SJCRH30 (cell line): ENCODE measurements around the gene DNAJC18. TPM values are rescaled to one million over a fixed set of nuclear protein-coding genes. Genes with fewer than 3 reads are reported as not detected.

Experiments used
- DNase-seq, 2 experiments: peaks; one replicate each; pipeline ENCODE4 v3.0.0-alpha.2; 2015 to 2020
- H3K27ac ChIP-seq: fragments of 250-450 bp; sonication (Bioruptor Pico); 2 replicates; pipeline ENCODE4 v1.5.1; 2020; ENCODE audit warnings: mild to moderate bottlenecking, moderate library complexity
- H3K27me3 ChIP-seq: fragments of 250-450 bp; sonication (Bioruptor Pico); 2 replicates; pipeline ENCODE4 v1.5.1; 2020; ENCODE audit warnings: mild to moderate bottlenecking, moderate library complexity
- H3K36me3 ChIP-seq: fragments of 250-450 bp; sonication (Bioruptor Pico); 2 replicates; pipeline ENCODE4 v1.5.1; 2020; ENCODE audit warnings: mild to moderate bottlenecking, moderate library complexity
- H3K4me1 ChIP-seq: fragments of 250-450 bp; sonication (Bioruptor Pico); 2 replicates; pipeline ENCODE4 v1.5.1; 2020; ENCODE audit warnings: mild to moderate bottlenecking, moderate library complexity
- H3K4me3 ChIP-seq: fragments of 250-450 bp; sonication (Bioruptor Pico); 2 replicates; pipeline ENCODE4 v1.5.1; 2020; ENCODE audit warnings: mild to moderate bottlenecking, moderate library complexity
- H3K9me3 ChIP-seq: fragments of 250-450 bp; sonication (Bioruptor Pico); replicated peaks from 2 replicates; pipeline ENCODE4 v1.5.1; 2020; ENCODE audit warnings: mild to moderate bottlenecking, moderate library complexity
- total RNA-seq: library from RNA; depleted of rRNA; stranded (reverse); fragments of >200 nt; shearing (Covaris generic); gene quantifications from 2 replicates; pipeline ENCODE4 v1.2.3, GENCODE V29; 2014

DNAJC18 gene
- total RNA-seq, 1 experiment from 2014 or later: 19.8 TPM

- Histone ChIP-seq H3K27me3 (no peaks in the 10 kb centered on the region), H3K4me1 (no peaks in the 10 kb centered on the region; the same call in 1 of the 2 replicates), H3K9me3 (no peaks in the 10 kb centered on the region), H3K4me3 (no peak overlapping the region), H3K27ac (no peak overlapping the region), H3K36me3 (no peaks in the 10 kb centered on the region)
- DNase-seq: no peak
These were observed 54.0 kb downstream of the DNAJC18 start for GRCh38 chr5:139385061-139386049.

- H3K36me3 ChIP-seq: no peaks in the 10 kb centered on the region
- H3K27ac ChIP-seq: no peak overlapping the region
These were observed 54.7 kb downstream of the DNAJC18 start for GRCh38 chr5:139384591-139385051.

GRCh38 chr5:139383993-139384590 lies 55.2 kb downstream of the DNAJC18 start:
- no peaks in the 10 kb centered on the region for H3K36me3 ChIP-seq
- no peak overlapping the region for H3K4me3 ChIP-seq
- no peak for DNase-seq
- no peaks in the 10 kb centered on the region; the same call in 1 of the 2 replicates for H3K4me1 ChIP-seq
- H3K9me3 ChIP-seq: no peaks in the 10 kb centered on the region
- H3K27ac ChIP-seq: no peak overlapping the region
- no peaks in the 10 kb centered on the region for H3K27me3 ChIP-seq

More at GRCh38 chr5:139384591-139385051, 54.7 kb downstream of the DNAJC18 start:
- Histone ChIP-seq H3K27me3 (no peaks in the 10 kb centered on the region), H3K9me3 (no peaks in the 10 kb centered on the region), H3K4me3 (no peak overlapping the region), H3K4me1 (no peaks in the 10 kb centered on the region; the same call in 1 of the 2 replicates)
- DNase-seq: no peak

- H3K9me3 ChIP-seq: no peaks in the 10 kb centered on the region
- H3K27me3 ChIP-seq: no peaks in the 10 kb centered on the region
- H3K4me1 ChIP-seq: no peaks in the 10 kb centered on the region; the same call in 1 of the 2 replicates
- DNase-seq: no peak
- no peak within 1 kb of the TSS for H3K27ac ChIP-seq
- no peaks in the 10 kb centered on the region for H3K36me3 ChIP-seq
- no peak within 1 kb of the TSS for H3K4me3 ChIP-seq
These were observed 55.9 kb downstream of the DNAJC18 start, which contains the start of gene SLC23A1 for GRCh38 chr5:139383275-139383992. TSS of gene SLC23A1 (minus strand) at chr5:139383297. CDS start at chr5:139383253, 44 bp downstream.

DNA sequence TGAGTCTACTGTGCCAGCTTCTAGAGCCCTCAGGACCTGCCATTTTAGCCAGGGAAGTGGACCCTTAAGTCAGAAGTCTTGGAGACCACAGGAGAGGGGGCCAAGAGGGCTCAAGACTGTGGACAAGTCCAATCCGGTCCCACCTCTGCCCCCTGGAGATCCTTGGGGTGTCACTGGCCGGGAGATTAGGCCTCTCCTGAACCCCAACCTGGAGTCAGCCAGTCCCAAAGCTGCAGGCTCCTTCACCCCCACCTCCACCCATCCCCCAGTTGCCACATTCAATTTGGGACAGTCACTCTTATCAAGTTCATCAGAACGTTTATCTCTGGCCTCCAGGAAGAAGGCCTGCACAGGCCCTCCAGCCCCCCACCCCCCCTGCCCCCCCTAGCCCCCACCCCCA lies 56.5 kb downstream of the DNAJC18 start:
- no peak overlapping the region for H3K27ac ChIP-seq
- no peaks in the 10 kb centered on the region for H3K4me1 ChIP-seq
- H3K4me3 ChIP-seq: no peak overlapping the region
- H3K9me3 ChIP-seq: no peaks in the 10 kb centered on the region
- no peaks in the 10 kb centered on the region for H3K36me3 ChIP-seq
- no peaks in the 10 kb centered on the region for H3K27me3 ChIP-seq
- DNase-seq: no peak

DNA sequence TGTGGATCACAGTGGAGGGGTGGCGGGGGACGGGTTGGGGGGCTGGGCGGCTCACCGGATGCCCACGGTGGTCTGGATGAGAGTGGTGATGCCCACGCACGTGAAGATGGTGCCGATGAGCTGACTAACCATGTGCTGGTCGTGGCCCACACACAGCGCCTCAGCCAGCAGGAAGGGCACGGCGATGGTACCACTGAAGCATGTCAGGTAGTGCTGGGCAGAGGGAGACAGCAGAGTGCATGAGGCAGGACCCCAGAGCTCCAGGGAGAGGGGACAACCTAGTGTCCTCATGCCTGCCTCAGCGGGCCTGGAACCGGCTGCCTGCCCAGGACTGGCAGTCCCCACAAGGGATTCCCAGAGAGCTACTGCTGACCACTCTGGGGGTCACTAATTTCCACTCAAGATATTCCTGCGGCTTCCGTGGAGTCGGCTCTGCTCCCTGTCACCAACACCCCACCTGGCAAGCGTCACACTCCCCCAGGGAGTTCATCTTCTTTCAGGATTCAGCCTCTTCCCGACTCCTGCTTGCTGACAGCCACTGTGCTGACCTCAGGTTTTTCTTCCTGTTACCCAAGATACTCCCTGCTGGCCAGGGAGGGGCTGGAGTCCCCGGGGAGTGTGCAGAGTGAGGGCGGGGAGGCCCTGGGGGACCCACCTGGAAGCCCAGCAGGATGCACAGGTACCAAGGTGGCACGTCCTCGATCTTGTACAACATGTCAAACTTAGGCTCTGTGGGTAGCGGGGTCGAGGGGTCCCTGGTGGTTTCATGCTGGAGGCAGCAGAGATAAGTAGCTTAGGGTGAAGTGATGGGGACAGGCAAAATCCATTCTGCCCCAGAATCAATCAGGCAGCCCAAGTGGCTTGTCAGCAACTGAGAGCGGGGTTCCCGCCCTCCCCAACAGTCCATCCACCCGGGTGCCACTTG lies 57.2 kb downstream of the DNAJC18 start:
- Histone ChIP-seq H3K4me1 (no peaks in the 10 kb centered on the region), H3K4me3 (no peak overlapping the region), H3K36me3 (no peaks in the 10 kb centered on the region), H3K27ac (no peak overlapping the region), H3K9me3 (no peaks in the 10 kb centered on the region), H3K27me3 (no peaks in the 10 kb centered on the region)
- DNase-seq: no peak

- H3K4me1 ChIP-seq: no peaks in the 10 kb centered on the region
- H3K36me3 ChIP-seq: no peaks in the 10 kb centered on the region; the same call in 1 of the 2 replicates
- DNase-seq: no peak
- H3K27ac ChIP-seq: no peak overlapping the region
- no peak overlapping the region for H3K4me3 ChIP-seq
- no peaks in the 10 kb centered on the region for H3K9me3 ChIP-seq
- H3K27me3 ChIP-seq: no peaks in the 10 kb centered on the region
These were observed 59.5 kb downstream of the DNAJC18 start for GRCh38 chr5:139379626-139380449.

DNA sequence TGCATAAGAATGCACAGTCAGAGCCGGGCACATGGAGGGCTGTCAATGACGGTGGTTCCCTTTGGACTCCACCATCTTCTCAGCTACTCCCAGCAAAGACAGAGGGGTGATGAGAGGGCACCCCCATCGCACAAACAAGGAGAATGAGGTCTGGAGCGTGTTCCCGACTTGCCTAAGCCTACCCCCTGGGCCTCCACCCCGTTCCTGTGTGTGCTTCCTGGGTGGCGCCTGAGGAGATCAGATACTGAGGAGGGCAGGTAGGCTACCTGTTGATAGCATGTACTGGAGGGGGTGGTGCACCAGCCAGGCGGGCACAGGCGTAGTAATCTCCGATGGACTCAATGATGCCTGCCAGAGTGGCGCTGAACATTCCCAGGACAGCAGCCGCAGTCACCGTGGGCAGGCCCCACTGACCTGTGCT lies 60.4 kb downstream of the DNAJC18 start:
- no peak for DNase-seq
- Histone ChIP-seq H3K27me3 (no peaks in the 10 kb centered on the region), H3K4me3 (no peak overlapping the region), H3K9me3 (no peaks in the 10 kb centered on the region), H3K36me3 (no peaks in the 10 kb centered on the region; the same call in 1 of the 2 replicates), H3K4me1 (no peaks in the 10 kb centered on the region), H3K27ac (no peak overlapping the region)

DNA sequence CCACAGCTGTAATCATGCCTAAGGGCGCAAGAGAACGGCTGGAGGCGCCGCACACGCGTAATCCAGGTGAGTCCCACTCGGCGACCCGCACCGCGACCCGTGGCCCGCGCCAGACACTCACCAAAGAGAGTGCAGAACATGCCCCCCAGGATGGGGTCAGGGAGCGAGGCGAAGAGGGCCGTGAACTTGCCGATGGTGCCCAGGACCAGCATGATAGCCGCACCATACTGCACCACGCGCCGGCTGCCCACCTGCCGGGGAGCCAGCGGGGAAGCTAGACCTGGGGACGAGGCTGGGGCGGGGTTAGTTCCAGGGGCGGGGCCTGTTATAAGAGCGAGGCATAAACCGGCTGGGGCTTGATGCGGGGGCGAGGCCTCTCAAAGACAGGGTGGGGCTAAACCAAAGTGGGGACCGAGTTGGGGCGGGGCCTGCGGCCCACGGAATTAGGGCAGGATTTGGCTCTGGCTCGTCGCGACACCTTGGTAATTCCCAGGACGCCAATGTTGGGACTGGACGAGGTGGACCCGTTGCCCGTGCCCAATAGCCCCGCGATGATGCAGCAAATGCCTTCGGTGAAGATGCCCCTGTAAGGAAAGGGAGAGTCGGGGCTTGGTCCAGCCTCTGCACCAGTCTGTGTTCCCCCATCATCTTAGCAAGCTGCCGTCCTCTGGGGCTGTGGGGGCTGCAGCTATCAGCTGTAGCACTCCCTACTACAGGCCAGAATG lies 61.1 kb downstream of the DNAJC18 start:
- H3K9me3 ChIP-seq: no peaks in the 10 kb centered on the region
- H3K36me3 ChIP-seq: no peaks in the 10 kb centered on the region; the same call in 1 of the 2 replicates
- no peak overlapping the region for H3K4me3 ChIP-seq
- DNase-seq: no peak
- no peaks in the 10 kb centered on the region for H3K27me3 ChIP-seq
- no peak overlapping the region for H3K27ac ChIP-seq
- no peaks in the 10 kb centered on the region for H3K4me1 ChIP-seq

- DNase-seq: no peak
- no peaks in the 10 kb centered on the region for H3K27me3 ChIP-seq
These were observed 62.1 kb downstream of the DNAJC18 start for GRCh38 chr5:139377226-139377625.

GRCh38 chr5:139376364-139376763 lies 63.0 kb downstream of the DNAJC18 start:
- Histone ChIP-seq H3K36me3 (peaks cover 7% of the 10 kb centered on the region; the same call in 1 of the 2 replicates), H3K27ac (no peak overlapping the region), H3K4me1 (no peaks in the 10 kb centered on the region), H3K27me3 (no peaks in the 10 kb centered on the region), H3K4me3 (no peak overlapping the region), H3K9me3 (no peaks in the 10 kb centered on the region)
- DNase-seq: no peak

More at GRCh38 chr5:139377226-139377625, 62.1 kb downstream of the DNAJC18 start:
- H3K4me3 ChIP-seq: no peak overlapping the region
- H3K9me3 ChIP-seq: no peaks in the 10 kb centered on the region
- no peak overlapping the region for H3K27ac ChIP-seq
- no peaks in the 10 kb centered on the region for H3K4me1 ChIP-seq
- H3K36me3 ChIP-seq: no peaks in the 10 kb centered on the region; the same call in 1 of the 2 replicates

GRCh38 chr5:139374909-139375308 lies 64.4 kb downstream of the DNAJC18 start:
- H3K4me3 ChIP-seq: no peak overlapping the region
- H3K27ac ChIP-seq: no peak overlapping the region
- no peaks in the 10 kb centered on the region for H3K9me3 ChIP-seq
- no peaks in the 10 kb centered on the region for H3K27me3 ChIP-seq
- H3K36me3 ChIP-seq: peaks cover 15% of the 10 kb centered on the region
- H3K4me1 ChIP-seq: no peaks in the 10 kb centered on the region
- DNase-seq: no peak
